HEK293 (cell line): Measurements from ENCODE around the gene HARBI1.

ENCODE experiments used
- CTCF ChIA-PET: fragments of 350-600 bp; formaldehyde crosslinking; extraction: SDS; loops from one replicate; lab custom pipeline; 2021; ENCODE audit warnings: antibody characterized with exemption; lab: Yijun Ruan, JAX
- POLR2A ChIA-PET: fragments of 300-600 bp; formaldehyde crosslinking; extraction: SDS; loops from one replicate; lab custom pipeline; 2020; ENCODE audit warnings: antibody characterized with exemption, inconsistent platforms; lab: Yijun Ruan, JAX
- H3K27ac ChIP-seq: fragments of 200-500 bp; sonication (Bioruptor generic); 2 replicates; pipeline ENCODE4 v1.5.1; 2014; ENCODE audit warnings: low read depth, low read length, control low read depth, inconsistent platforms; ENCODE audit errors: extremely low read depth
- H3K36me3 ChIP-seq, 2 experiments: fragments of 200-500 bp in 1 of 2; sonication (Bioruptor generic) in 1 of 2; 1 replicate in 1 of 2; 2 replicates in 1 of 2; pipeline ENCODE4 v1.5.1; 2014 to 2017; ENCODE audit warnings: inconsistent platforms in 2 of 2, low read length in 2 of 2; ENCODE audit not compliant: control insufficient read depth in 2 of 2, insufficient read depth in 1 of 2
- H3K4me1 ChIP-seq: fragments of 200-500 bp; sonication (Bioruptor generic); 2 replicates; pipeline ENCODE4 v1.5.1; 2014; ENCODE audit warnings: mild to moderate bottlenecking, low read length, inconsistent platforms; ENCODE audit not compliant: control insufficient read depth, insufficient read depth
- H3K4me3 ChIP-seq: 2 replicates; pipeline ENCODE4 v1.5.1; 2011; ENCODE audit warnings: low read depth, mild to moderate bottlenecking, control low read depth, low read length, moderate library complexity
- H3K9me3 ChIP-seq: fragments of 200-500 bp; sonication (Bioruptor generic); 2 replicates; pipeline ENCODE4 v1.5.1; 2014; ENCODE audit warnings: low read depth, low read length, inconsistent platforms; ENCODE audit not compliant: control insufficient read depth, insufficient read depth
- ATF2 ChIP-seq: fragments of 450-650 bp; formaldehyde crosslinking; IDR thresholded peaks from 2 replicates; pipeline ENCODE4 v1.5.1; 2016; ENCODE audit warnings: missing biosample characterization, missing genetic modification characterization, low read depth
- BCL11B ChIP-seq: fragments of 450-650 bp; formaldehyde crosslinking; IDR thresholded peaks from 2 replicates; pipeline ENCODE4 v1.5.1; 2016; ENCODE audit warnings: low read depth, missing biosample characterization, missing genetic modification characterization
- REST ChIP-seq: fragments of 450-650 bp; formaldehyde crosslinking; IDR thresholded peaks from 2 replicates; pipeline ENCODE4 v1.5.1; 2016; ENCODE audit warnings: missing biosample characterization, missing genetic modification characterization
- ZBTB10 ChIP-seq: fragments of 450-650 bp; formaldehyde crosslinking; IDR thresholded peaks from 2 replicates; pipeline ENCODE4 v1.5.1; 2016; ENCODE audit warnings: missing biosample characterization, missing genetic modification characterization
- ZBTB20 ChIP-seq: fragments of 450-650 bp; formaldehyde crosslinking; IDR thresholded peaks from 2 replicates; pipeline ENCODE4 v1.5.1; 2016; ENCODE audit warnings: missing biosample characterization, missing genetic modification characterization
- ZEB2 ChIP-seq: fragments of 450-650 bp; formaldehyde crosslinking; IDR thresholded peaks from 2 replicates; pipeline ENCODE4 v1.5.1; 2016; ENCODE audit warnings: missing biosample characterization, missing genetic modification characterization
- ZNF335 ChIP-seq: fragments of 450-650 bp; formaldehyde crosslinking; conservative IDR thresholded peaks from 2 replicates; pipeline ENCODE4 v1.5.1; 2016; ENCODE audit warnings: missing biosample characterization, missing genetic modification characterization
- ZNF341 ChIP-seq: fragments of 450-650 bp; formaldehyde crosslinking; IDR thresholded peaks from 2 replicates; pipeline ENCODE4; 2016; ENCODE audit warnings: low read depth, missing biosample characterization, missing genetic modification characterization
- ZNF362 ChIP-seq: fragments of 450-650 bp; formaldehyde crosslinking; IDR thresholded peaks from 2 replicates; pipeline ENCODE4 v1.5.1; 2016; ENCODE audit warnings: missing biosample characterization, missing genetic modification characterization
- ZNF366 ChIP-seq: fragments of 450-650 bp; formaldehyde crosslinking; conservative IDR thresholded peaks from 2 replicates; pipeline ENCODE4 v1.5.1; 2016; ENCODE audit warnings: missing biosample characterization, missing genetic modification characterization
- ZNF391 ChIP-seq: fragments of 450-650 bp; formaldehyde crosslinking; IDR thresholded peaks from 2 replicates; pipeline ENCODE4 v1.5.1; 2016; ENCODE audit warnings: low read depth, missing biosample characterization, missing genetic modification characterization, borderline replicate concordance
- ZNF501 ChIP-seq: fragments of 450-650 bp; formaldehyde crosslinking; IDR thresholded peaks from 2 replicates; pipeline ENCODE4 v1.5.1; 2016; ENCODE audit warnings: missing biosample characterization, missing genetic modification characterization
- ZNF544 ChIP-seq: fragments of 450-650 bp; formaldehyde crosslinking; IDR thresholded peaks from 2 replicates; pipeline ENCODE4 v1.5.0; 2017; ENCODE audit warnings: missing biosample characterization, missing genetic modification characterization
- ZNF558 ChIP-seq: fragments of 450-650 bp; formaldehyde crosslinking; IDR thresholded peaks from 2 replicates; pipeline ENCODE4 v1.5.1; 2016; ENCODE audit warnings: missing biosample characterization, missing genetic modification characterization
- ZNF560 ChIP-seq: fragments of 450-650 bp; formaldehyde crosslinking; IDR thresholded peaks from 2 replicates; pipeline ENCODE4 v1.5.1; 2017; ENCODE audit warnings: missing biosample characterization, missing genetic modification characterization, borderline replicate concordance
- ZNF600 ChIP-seq: fragments of 450-650 bp; formaldehyde crosslinking; IDR thresholded peaks from 2 replicates; pipeline ENCODE4 v1.5.1; 2016; ENCODE audit warnings: missing biosample characterization, missing genetic modification characterization
- ZXDB ChIP-seq: fragments of 450-650 bp; formaldehyde crosslinking; IDR thresholded peaks from 2 replicates; pipeline ENCODE4 v1.5.1; 2016; ENCODE audit warnings: missing biosample characterization, missing genetic modification characterization

HARBI1 gene

GRCh38 chr11:46617972-46618314 lies 916 bp upstream of the HARBI1 start:
- no peaks in the 10 kb centered on the region for H3K9me3 ChIP-seq
- ChIA-PET POLR2A (interaction anchor here (0.6 to 1.8 kb wide), 3 partner anchors 9 to 83 kb away, joined by 4 to 7 read pairs (median 4); partner anchors contain the start of genes ARHGAP1 and ZNF408), CTCF (interaction anchor here (0.6 to 3.5 kb wide), 17 partner anchors 13 to 266 kb away, joined by 3 to 16 read pairs (median 4); partner anchors contain the start of gene CHRM4)
- peak overlapping the region; percentile 83 for H3K27ac ChIP-seq
- no peaks in the 10 kb centered on the region for H3K4me1 ChIP-seq
- peak overlapping the region; percentile 79 for H3K4me3 ChIP-seq
- no peak for TF ChIP-seq BCL11B (tag by site-specific recombination)
- peak; percentile 100 for TF ChIP-seq ZXDB (tag by site-specific recombination)
- TF ChIP-seq ZBTB20 (tag by site-specific recombination), result peak; percentile 23; the same call in 1 of the 2 replicates
- no peak for TF ChIP-seq REST (tag by site-specific recombination)
- TF ChIP-seq ZNF558, result no peak
- 0 out of 2 replicates have a peak, but pooled peaks have one; percentile 20 for TF ChIP-seq ZNF335
- TF ChIP-seq ZBTB10 (tag by site-specific recombination), result 0 out of 2 replicates have a peak, but pooled peaks have one; percentile 3
- TF ChIP-seq ZEB2 (tag by site-specific recombination), result no peak
- TF ChIP-seq ZNF560, result no peak
- H3K36me3 ChIP-seq, result peaks cover 0 to 25% of the 10 kb centered on the region in 2 experiments; a peak in 2 of 3 replicates

- ChIA-PET CTCF (interaction anchor here (0.5 to 3.5 kb wide), 9 partner anchors 14 to 228 kb away, joined by 3 to 16 read pairs (median 4); partner anchors contain the start of gene CHRM4), POLR2A (interaction anchor here (0.6 to 2.8 kb wide), 3 partner anchors 23 to 546 kb away, joined by 5 to 13 read pairs (median 6); partner anchors contain the start of gene AMBRA1)
- H3K4me1 ChIP-seq, result no peaks in the 10 kb centered on the region
- no peaks in the 10 kb centered on the region for H3K9me3 ChIP-seq
- TF ChIP-seq ZNF341 (tag by site-specific recombination) (no peak), ZNF544 (no peak), ZNF366 (tag by site-specific recombination) (0 out of 2 replicates have a peak, but pooled peaks have one; percentile 25), ZNF362 (tag by site-specific recombination) (peak; percentile 94), ZNF600 (peak; percentile 85), ZNF391 (tag by site-specific recombination) (no peak), ATF2 (tag by site-specific recombination) (peak; percentile 57), ZNF335 (peak; percentile 7; the same call in 1 of the 2 replicates), ZNF501 (tag by site-specific recombination) (peak; percentile 62)
- peak overlapping the region; percentile 83 for H3K27ac ChIP-seq
- H3K4me3 ChIP-seq, result peak overlapping the region; percentile 79
- H3K36me3 ChIP-seq, result peaks cover 0 to 17% of the 10 kb centered on the region in 2 experiments; a peak in 2 of 3 replicates
Observed at GRCh38 chr11:46616551-46617133, 385 bp downstream of the HARBI1 start.
